H9 (cell line): ENCODE data around the gene BRPF1. TPM values are rescaled to one million over a fixed set of nuclear protein-coding genes. Genes with fewer than 3 reads are reported as not detected.

Source experiments
- DNase-seq: peaks from one replicate; pipeline ENCODE4 v3.0.0-alpha.2; 2017
- H2AFZ ChIP-seq: one replicate; pipeline ENCODE4 v1.6.1; 2013; ENCODE audit warnings: mild to moderate bottlenecking, low read length, control low read depth, moderate library complexity
- H2AK5ac ChIP-seq: 2 replicates; pipeline ENCODE4 v1.6.1; 2013; ENCODE audit warnings: low read length, control low read depth, mixed read lengths; ENCODE audit not compliant: insufficient read length
- H2BK120ac ChIP-seq: one replicate; pipeline ENCODE4 v1.6.1; 2013; ENCODE audit warnings: low read depth, mild to moderate bottlenecking, low read length, control low read depth, inconsistent platforms; ENCODE audit not compliant: poor library complexity, severe bottlenecking
- H2BK12ac ChIP-seq: 2 replicates; pipeline ENCODE4 v1.6.1; 2013; ENCODE audit warnings: low read length, control low read depth, mixed read lengths, low read depth; ENCODE audit not compliant: insufficient read length
- H2BK15ac ChIP-seq: 2 replicates; pipeline ENCODE4 v1.6.1; 2013; ENCODE audit warnings: low read depth, low read length, control low read depth
- H2BK20ac ChIP-seq: one replicate; pipeline ENCODE4 v1.6.1; 2013; ENCODE audit warnings: low read depth, mild to moderate bottlenecking, low read length, control low read depth, inconsistent platforms; ENCODE audit not compliant: poor library complexity, severe bottlenecking
- H2BK5ac ChIP-seq: 2 replicates; pipeline ENCODE4 v1.6.1; 2013; ENCODE audit warnings: low read length, control low read depth, mixed read lengths; ENCODE audit not compliant: insufficient read length
- H3K14ac ChIP-seq: 2 replicates; pipeline ENCODE4 v1.6.1; 2013; ENCODE audit warnings: low read length, control low read depth; ENCODE audit not compliant: insufficient read depth
- H3K18ac ChIP-seq: 2 replicates; pipeline ENCODE4 v1.6.1; 2013; ENCODE audit warnings: low read depth, mild to moderate bottlenecking, mixed read lengths, low read length, control low read depth; ENCODE audit not compliant: insufficient read length
- H3K23ac ChIP-seq: 2 replicates; pipeline ENCODE4 v1.6.1; 2013; ENCODE audit warnings: low read length, control low read depth, mixed read lengths, low read depth; ENCODE audit not compliant: insufficient read length
- H3K23me2 ChIP-seq: 2 replicates; pipeline ENCODE4 v1.6.1; 2013; ENCODE audit warnings: low read depth, mild to moderate bottlenecking, mixed read lengths, low read length, control low read depth; ENCODE audit not compliant: insufficient read length, poor library complexity, severe bottlenecking
- H3K27ac ChIP-seq: 2 replicates; pipeline ENCODE4 v1.5.1; 2013; ENCODE audit warnings: low read length, control low read depth, mixed read lengths, low read depth; ENCODE audit not compliant: insufficient read length
- H3K27me3 ChIP-seq: 2 replicates; pipeline ENCODE4 v1.6.1; 2013; ENCODE audit warnings: low read length, control low read depth, inconsistent platforms; ENCODE audit not compliant: insufficient read depth
- H3K4ac ChIP-seq: 2 replicates; pipeline ENCODE4 v1.6.1; 2013; ENCODE audit warnings: low read depth, mild to moderate bottlenecking, control low read depth, inconsistent platforms, low read length, moderate library complexity
- H3K4me1 ChIP-seq: 2 replicates; pipeline ENCODE4 v1.6.1; 2013; ENCODE audit warnings: low read length, control low read depth, inconsistent platforms; ENCODE audit not compliant: insufficient read depth
- H3K4me2 ChIP-seq: 2 replicates; pipeline ENCODE4 v1.6.1; 2013; ENCODE audit warnings: low read length, control low read depth, mixed read lengths; ENCODE audit not compliant: insufficient read length, insufficient read depth
- H3K56ac ChIP-seq: 2 replicates; pipeline ENCODE4 v1.6.1; 2013; ENCODE audit warnings: low read depth, mild to moderate bottlenecking, mixed read lengths, low read length, control low read depth; ENCODE audit not compliant: insufficient read length
- H3K79me1 ChIP-seq: 2 replicates; pipeline ENCODE4 v1.6.1; 2013; ENCODE audit warnings: low read depth, mild to moderate bottlenecking, moderate library complexity, low read length, control low read depth, inconsistent platforms; ENCODE audit not compliant: insufficient read depth, poor library complexity, severe bottlenecking
- H3K79me2 ChIP-seq: 2 replicates; pipeline ENCODE4 v1.6.1; 2013; ENCODE audit warnings: low read length, control low read depth, inconsistent platforms; ENCODE audit not compliant: insufficient read depth
- H3K9ac ChIP-seq: 2 replicates; pipeline ENCODE4 v1.6.1; 2013; ENCODE audit warnings: low read length, control low read depth, mixed read lengths; ENCODE audit not compliant: insufficient read length; ENCODE audit errors: extremely low read depth
- H3K9me3 ChIP-seq: one replicate; pipeline ENCODE4 v1.6.1; 2013; ENCODE audit warnings: low read depth, low read length, inconsistent platforms; ENCODE audit not compliant: control insufficient read depth
- H3T11ph ChIP-seq: one replicate; pipeline ENCODE4 v1.6.1; 2013; ENCODE audit warnings: mild to moderate bottlenecking, low read length, control low read depth, inconsistent platforms
- H4K20me1 ChIP-seq: one replicate; pipeline ENCODE4 v1.6.1; 2013; ENCODE audit not compliant: control insufficient read depth, insufficient read length, insufficient read depth
- H4K5ac ChIP-seq: 2 replicates; pipeline ENCODE4 v1.6.1; 2013; ENCODE audit warnings: low read depth, mild to moderate bottlenecking, mixed read lengths, low read length, control low read depth; ENCODE audit not compliant: insufficient read length
- H4K8ac ChIP-seq: replicated peaks from 2 replicates; pipeline ENCODE4 v1.6.1; 2013; ENCODE audit warnings: low read length, control low read depth, mixed read lengths, low read depth; ENCODE audit not compliant: insufficient read length
- H4K91ac ChIP-seq: 2 replicates; pipeline ENCODE4 v1.6.1; 2013; ENCODE audit warnings: low read depth, mild to moderate bottlenecking, moderate library complexity, mixed read lengths, low read length, control low read depth; ENCODE audit not compliant: insufficient read length
- H3K27ac Mint-ChIP-seq, 3 experiments: 2 replicates in 2 of 3; 3 replicates in 1 of 3; pipeline ENCODE4 v1.8.0; 2020 to 2021; ENCODE audit warnings: mixed read lengths in 3 of 3, mild to moderate bottlenecking in 1 of 3, moderate library complexity in 1 of 3
- H3K27me3 Mint-ChIP-seq: 2 replicates; pipeline ENCODE4 v1.8.0; 2021; ENCODE audit warnings: low read depth, mild to moderate bottlenecking, moderate library complexity, mixed read lengths
- H3K36me3 Mint-ChIP-seq, 3 experiments: 2 replicates in 2 of 3; 3 replicates in 1 of 3; pipeline ENCODE4 v1.8.0; 2020 to 2021; ENCODE audit warnings: low read depth in 3 of 3, mixed read lengths in 3 of 3; ENCODE audit not compliant: insufficient read depth in 1 of 3
- H3K4me1 Mint-ChIP-seq, 2 experiments: 2 replicates each; pipeline ENCODE4 v1.8.0; 2020; ENCODE audit warnings: mixed read lengths in 2 of 2
- H3K4me3 Mint-ChIP-seq, 2 experiments: 2 replicates in 1 of 2; 3 replicates in 1 of 2; pipeline ENCODE4 v1.8.0; 2020 to 2021; ENCODE audit warnings: mild to moderate bottlenecking in 2 of 2, mixed read lengths in 2 of 2, moderate library complexity in 1 of 2
- H3K9me3 Mint-ChIP-seq, 2 experiments: 2 replicates in 1 of 2; 3 replicates in 1 of 2; pipeline ENCODE4 v1.8.0; 2020; ENCODE audit warnings: mild to moderate bottlenecking in 2 of 2, mixed read lengths in 2 of 2, moderate library complexity in 1 of 2
- CTCF ChIP-seq: fragments of 200-600 bp; sonication (generic); conservative IDR thresholded peaks from 3 replicates; pipeline ENCODE4 v1.8.0; 2021; ENCODE audit warnings: antibody characterized with exemption, mild to moderate bottlenecking
- WGBS: extraction: QIAGEN DNeasy Blood & Tissue Kit; methylation state at CpG from one replicate; pipeline ENCODE4 v1.1.7; 2013; ENCODE audit warnings: missing lambda C conversion rate, low lambda C conversion rate, mixed read lengths; ENCODE audit not compliant: insufficient read length; ENCODE audit errors: extremely low coverage; 5-methylcytosine and 5-hydroxymethylcytosine counted together
- total RNA-seq: library from RNA; stranded (reverse); gene quantifications from 2 replicates; pipeline ENCODE4 v1.2.1, GENCODE V29; 2021

Gene BRPF1
- total RNA-seq, 1 experiment from 2014 or later: 38.6 TPM

DNA sequence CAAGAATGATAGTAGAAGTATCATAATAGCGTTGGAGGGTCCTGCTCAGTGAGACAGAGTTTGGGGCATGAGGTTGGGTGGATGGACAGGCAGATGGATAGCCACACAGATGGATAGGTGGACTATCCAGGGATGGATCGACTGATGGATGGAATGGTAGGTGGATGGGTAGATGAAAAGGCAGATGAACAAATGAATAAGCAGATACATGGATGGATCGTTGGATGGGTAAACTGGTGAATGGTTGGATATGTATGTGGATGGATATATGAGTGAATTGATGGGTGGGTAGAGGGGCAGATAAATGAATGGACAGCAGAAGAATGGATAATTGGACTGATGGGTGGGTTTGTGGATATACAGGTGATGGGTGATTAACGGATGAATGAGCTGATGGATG lies 18.4 kb upstream of the BRPF1 start:
- Histone ChIP-seq H3K27me3 (no peaks in the 10 kb centered on the region), H3K4me2 (no peak overlapping the region), H4K91ac (no peak overlapping the region), H2BK15ac (no peak overlapping the region), H3K79me2 (no peaks in the 10 kb centered on the region), H4K5ac (no peak overlapping the region), H3K9me3 (no peaks in the 10 kb centered on the region), H3K14ac (no peak overlapping the region), H3K23ac (no peak overlapping the region), H3K9ac (no peak overlapping the region), H3K4me1 (no peaks in the 10 kb centered on the region; the same call in 1 of the 2 replicates), H4K20me1 (no peaks in the 10 kb centered on the region), H2BK120ac (no peak overlapping the region), H2AFZ (no peak overlapping the region), H3K27ac (no peak overlapping the region), H3K23me2 (no peaks in the 10 kb centered on the region), H2BK20ac (no peak overlapping the region), H3K79me1 (no peaks in the 10 kb centered on the region), H4K8ac (no peak overlapping the region), H2BK12ac (no peak overlapping the region), H3T11ph (no peak overlapping the region), H2BK5ac (no peak overlapping the region), H2AK5ac (no peak overlapping the region), H3K18ac (no peak overlapping the region), H3K56ac (no peak overlapping the region), H3K4ac (no peak overlapping the region)
- peaks cover 10% of the 10 kb centered on the region for H3K27me3 Mint-ChIP-seq
- H3K4me3 Mint-ChIP-seq: no peak overlapping the region; a peak in 1 of 5 replicates
- H3K4me1 Mint-ChIP-seq: peaks cover 8 to 12% of the 10 kb centered on the region in 2 experiments
- no peaks in the 10 kb centered on the region for H3K36me3 Mint-ChIP-seq
- TF ChIP-seq CTCF: no peak
- 100% methylated on average over 2 of the region's 4 CpGs for WGBS
- DNase-seq: no peak
- no peak overlapping the region for H3K27ac Mint-ChIP-seq
- no peaks in the 10 kb centered on the region for H3K9me3 Mint-ChIP-seq
